Upper lobe of left lung (tissue), 4 donors: ENCODE data around the gene UBXN10.

Experiments
- EP300 ChIP-seq, 4 donors: sonication (generic); formaldehyde crosslinking; IDR thresholded peaks; one replicate each; pipeline ENCODE4 v1.5.1; 2017; ENCODE audit warnings: antibody characterized with exemption in 4 of 4, control low read depth in 2 of 4
- POLR2A ChIP-seq, 4 donors: fragments of 450-650 bp; IDR thresholded peaks; one replicate each; pipeline ENCODE4 v1.5.1; 2016 to 2017; ENCODE audit warnings: antibody characterized with exemption in 4 of 4, mild to moderate bottlenecking in 2 of 4
- POLR2AphosphoS5 ChIP-seq, 2 donors: sonication (generic); formaldehyde crosslinking; IDR thresholded peaks; one replicate each; pipeline ENCODE4 v1.5.1; 2017; ENCODE audit warnings: antibody characterized with exemption in 2 of 2
- TF ChIP-seq, protein P1 (sequence below), 6 experiments: fragments of 450-650 bp in 4 of 6; fragments of 200-600 bp in 2 of 6; sonication (generic) in 2 of 6; IDR thresholded peaks; one replicate each; pipeline ENCODE4 v1.5.1; 2016 to 2019; ENCODE audit warnings: antibody characterized with exemption in 6 of 6

DNA sequence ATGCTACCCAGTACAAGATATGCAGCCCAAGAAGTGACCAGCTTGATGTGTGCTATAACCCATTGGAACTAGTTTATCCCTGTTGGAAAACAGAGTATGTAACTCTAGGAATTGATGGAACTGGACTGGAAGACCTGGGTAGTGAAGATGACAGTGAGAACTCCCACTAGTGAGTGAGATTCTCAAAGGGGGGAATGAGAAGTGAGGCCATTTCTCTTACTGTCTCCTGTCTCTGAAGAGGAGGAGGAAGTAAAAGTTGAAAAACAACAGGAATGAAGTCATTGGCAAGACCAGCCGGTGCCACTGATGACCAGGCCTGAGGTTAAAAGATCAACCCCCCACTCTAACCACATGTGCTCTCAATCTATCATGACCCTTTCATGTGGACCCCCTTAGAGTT is 25.9 kb upstream of the UBXN10 start:
- TF ChIP-seq, protein P1, sequence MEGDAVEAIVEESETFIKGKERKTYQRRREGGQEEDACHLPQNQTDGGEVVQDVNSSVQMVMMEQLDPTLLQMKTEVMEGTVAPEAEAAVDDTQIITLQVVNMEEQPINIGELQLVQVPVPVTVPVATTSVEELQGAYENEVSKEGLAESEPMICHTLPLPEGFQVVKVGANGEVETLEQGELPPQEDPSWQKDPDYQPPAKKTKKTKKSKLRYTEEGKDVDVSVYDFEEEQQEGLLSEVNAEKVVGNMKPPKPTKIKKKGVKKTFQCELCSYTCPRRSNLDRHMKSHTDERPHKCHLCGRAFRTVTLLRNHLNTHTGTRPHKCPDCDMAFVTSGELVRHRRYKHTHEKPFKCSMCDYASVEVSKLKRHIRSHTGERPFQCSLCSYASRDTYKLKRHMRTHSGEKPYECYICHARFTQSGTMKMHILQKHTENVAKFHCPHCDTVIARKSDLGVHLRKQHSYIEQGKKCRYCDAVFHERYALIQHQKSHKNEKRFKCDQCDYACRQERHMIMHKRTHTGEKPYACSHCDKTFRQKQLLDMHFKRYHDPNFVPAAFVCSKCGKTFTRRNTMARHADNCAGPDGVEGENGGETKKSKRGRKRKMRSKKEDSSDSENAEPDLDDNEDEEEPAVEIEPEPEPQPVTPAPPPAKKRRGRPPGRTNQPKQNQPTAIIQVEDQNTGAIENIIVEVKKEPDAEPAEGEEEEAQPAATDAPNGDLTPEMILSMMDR (IDR thresholded peaks at IDR 0.05), result no peak
- no peak for TF ChIP-seq POLR2A (IDR thresholded peaks at IDR 0.05)
- TF ChIP-seq EP300 (IDR thresholded peaks at IDR 0.05), result no peak
- no peak for TF ChIP-seq POLR2AphosphoS5 (IDR thresholded peaks at IDR 0.05)
